ENCODE measurements around the gene TSPAN32. TPM values are rescaled to one million over a fixed set of nuclear protein-coding genes. Genes with fewer than 3 reads are reported as not detected.

Gene TSPAN32
- total and polyA plus RNA-seq, 2 donors (not counting 3 experiments of a cell fraction or from before 2014, with no cell fraction given) = not detected

DNA sequence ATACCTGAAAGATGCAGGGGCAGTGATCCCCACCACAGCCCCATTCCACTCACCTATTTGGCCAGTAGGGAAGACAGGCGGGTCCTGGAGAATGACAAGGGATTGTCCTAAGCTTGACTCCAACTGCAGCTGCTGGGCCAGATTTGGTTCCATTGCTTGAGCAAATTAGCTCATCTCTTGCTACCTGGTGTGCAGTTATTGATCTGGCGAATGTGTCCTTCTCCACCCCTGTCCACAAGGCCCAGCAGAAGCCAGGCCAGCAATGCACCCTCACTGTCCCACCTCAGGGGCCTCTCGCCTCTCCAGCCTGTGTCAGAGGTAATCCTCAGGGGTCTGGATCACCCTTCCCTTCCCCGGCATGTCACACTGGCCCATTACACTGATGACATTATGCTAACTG, 23.3 kb downstream of the TSPAN32 start:
- DNase-seq (ENCODE audit: low read depth, low spot score) = no peak
- H4K20me1 ChIP-seq (replicated peaks; ENCODE audit: control insufficient read depth, extremely low read depth, insufficient read depth, low read length) = no peaks in the 10 kb centered on the region
- no peaks in the 10 kb centered on the region for H3K9me1 ChIP-seq (replicated peaks; ENCODE audit: control insufficient read depth, extremely low read depth, insufficient read depth, low read length)
- no peak for TF ChIP-seq EZH2 (IDR thresholded peaks at IDR 0.05; ENCODE audit: borderline replicate concordance, low read depth, low read length, severe bottlenecking)
- TF ChIP-seq, protein P1, sequence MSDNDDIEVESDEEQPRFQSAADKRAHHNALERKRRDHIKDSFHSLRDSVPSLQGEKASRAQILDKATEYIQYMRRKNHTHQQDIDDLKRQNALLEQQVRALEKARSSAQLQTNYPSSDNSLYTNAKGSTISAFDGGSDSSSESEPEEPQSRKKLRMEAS (IDR thresholded peaks at IDR 0.05; ENCODE audit: insufficient read depth, insufficient read length) = no peak
- TF ChIP-seq POLR2A (IDR thresholded peaks at IDR 0.05; ENCODE audit: low read depth, low read length) = no peak
- TF ChIP-seq, protein P2, sequence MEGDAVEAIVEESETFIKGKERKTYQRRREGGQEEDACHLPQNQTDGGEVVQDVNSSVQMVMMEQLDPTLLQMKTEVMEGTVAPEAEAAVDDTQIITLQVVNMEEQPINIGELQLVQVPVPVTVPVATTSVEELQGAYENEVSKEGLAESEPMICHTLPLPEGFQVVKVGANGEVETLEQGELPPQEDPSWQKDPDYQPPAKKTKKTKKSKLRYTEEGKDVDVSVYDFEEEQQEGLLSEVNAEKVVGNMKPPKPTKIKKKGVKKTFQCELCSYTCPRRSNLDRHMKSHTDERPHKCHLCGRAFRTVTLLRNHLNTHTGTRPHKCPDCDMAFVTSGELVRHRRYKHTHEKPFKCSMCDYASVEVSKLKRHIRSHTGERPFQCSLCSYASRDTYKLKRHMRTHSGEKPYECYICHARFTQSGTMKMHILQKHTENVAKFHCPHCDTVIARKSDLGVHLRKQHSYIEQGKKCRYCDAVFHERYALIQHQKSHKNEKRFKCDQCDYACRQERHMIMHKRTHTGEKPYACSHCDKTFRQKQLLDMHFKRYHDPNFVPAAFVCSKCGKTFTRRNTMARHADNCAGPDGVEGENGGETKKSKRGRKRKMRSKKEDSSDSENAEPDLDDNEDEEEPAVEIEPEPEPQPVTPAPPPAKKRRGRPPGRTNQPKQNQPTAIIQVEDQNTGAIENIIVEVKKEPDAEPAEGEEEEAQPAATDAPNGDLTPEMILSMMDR (IDR thresholded peaks at IDR 0.05; ENCODE audit: extremely low read depth in 1 of 2, insufficient read depth in 1 of 2, low read depth in 1 of 2, low read length in 2 of 2) = no peak
- no peak for TF ChIP-seq MYC (IDR thresholded peaks at IDR 0.05; ENCODE audit: low read depth, low read length)
- no peak overlapping the region for H3K4me2 ChIP-seq (ENCODE audit: insufficient read depth, low read length)
- no peaks in the 10 kb centered on the region for H3K9me3 ChIP-seq (replicated peaks; ENCODE audit: control insufficient read depth, insufficient read depth, low read length)
- no peak for FAIRE-seq
- no peaks in the 10 kb centered on the region for H3K4me1 ChIP-seq (ENCODE audit: control insufficient read depth, extremely low read depth, insufficient read depth, low read length)
- intact Hi-C loops (cut with micrococcal nuclease) (no loop called here), dilution Hi-C loops (cut with MboI; ENCODE audit: extremely low pct_ligation_motif_present, low sequenced_read_pairs) (no loop called here)
- H3K36me3 ChIP-seq (ENCODE audit: control insufficient read depth in 2 of 2, extremely low read depth in 1 of 2, insufficient read depth in 2 of 2, low read length in 2 of 2) = no peaks in the 10 kb centered on the region
- no peaks in the 10 kb centered on the region for H3K27me3 ChIP-seq (ENCODE audit: control insufficient read depth in 2 of 2, insufficient read depth in 2 of 2, low read length in 2 of 2)
- H3K9ac ChIP-seq (replicated peaks; ENCODE audit: extremely low read depth, insufficient read depth, low read length) = no peak overlapping the region
- H3K79me2 ChIP-seq (ENCODE audit: control insufficient read depth, insufficient read depth, low read length) = no peaks in the 10 kb centered on the region
- POLR2A ChIA-PET = no interaction called here
- no peak overlapping the region for H3K4me3 ChIP-seq (replicated peaks in 1 of 3; ENCODE audit: insufficient read depth in 1 of 3, low read depth in 1 of 3, low read length in 3 of 3)
- H2AFZ ChIP-seq (ENCODE audit: low read depth, low read length) = no peak overlapping the region
- CTCF ChIA-PET = interaction anchor here (1.2 kb wide), 1 partner anchor 20 kb away, joined by 4 read pairs; no protein-coding TSS in a partner anchor
- BruUV-seq (replicated peaks) = no TSS peak
- H3K27ac ChIP-seq (ENCODE audit: insufficient read depth, low read depth, low read length) = no peak overlapping the region

DNA sequence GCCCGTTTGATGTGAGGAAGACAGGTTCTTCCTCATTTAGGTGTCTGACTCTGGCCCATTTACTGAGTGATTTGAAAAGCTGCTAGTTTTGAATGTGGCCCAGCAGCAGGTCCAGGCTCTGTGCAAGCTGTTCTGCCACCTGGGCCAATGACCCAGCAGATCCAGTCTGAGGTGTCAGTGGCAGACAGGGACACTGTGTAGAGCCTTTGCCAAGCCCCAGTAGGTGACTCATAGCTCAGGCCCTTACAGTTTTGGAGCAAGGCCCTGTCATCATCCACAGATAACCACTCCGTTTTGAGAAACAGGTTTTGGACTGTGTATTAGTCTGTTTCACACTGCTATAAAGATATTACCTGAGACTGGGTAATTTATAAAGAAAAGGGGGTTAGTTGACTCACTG, 23.9 kb downstream of the TSPAN32 start:
- no peaks in the 10 kb centered on the region for H3K27me3 ChIP-seq (ENCODE audit: control insufficient read depth in 2 of 2, insufficient read depth in 2 of 2, low read length in 2 of 2)
- FAIRE-seq (no peak), DNase-seq (ENCODE audit: low read depth, low spot score) (no peak)
- H3K36me3 ChIP-seq (ENCODE audit: control insufficient read depth in 2 of 2, extremely low read depth in 1 of 2, insufficient read depth in 2 of 2, low read length in 2 of 2) = no peaks in the 10 kb centered on the region
- no peaks in the 10 kb centered on the region for H3K9me3 ChIP-seq (replicated peaks; ENCODE audit: control insufficient read depth, insufficient read depth, low read length)
- no peaks in the 10 kb centered on the region for H3K9me1 ChIP-seq (replicated peaks; ENCODE audit: control insufficient read depth, extremely low read depth, insufficient read depth, low read length)
- H3K4me2 ChIP-seq (ENCODE audit: insufficient read depth, low read length) = no peak overlapping the region
- no peak overlapping the region for H2AFZ ChIP-seq (ENCODE audit: low read depth, low read length)
- no peaks in the 10 kb centered on the region for H4K20me1 ChIP-seq (replicated peaks; ENCODE audit: control insufficient read depth, extremely low read depth, insufficient read depth, low read length)
- ChIA-PET CTCF (no interaction called here), POLR2A (no interaction called here)
- no peak for TF ChIP-seq POLR2AphosphoS5 (IDR thresholded peaks at IDR 0.05; ENCODE audit: insufficient read depth, low read depth, low read length)
- TF ChIP-seq JUN (IDR thresholded peaks at IDR 0.05; ENCODE audit: borderline replicate concordance, insufficient read depth, insufficient read length, low read depth) = no peak
- intact Hi-C loops (cut with micrococcal nuclease) = no loop called here
- H3K4me1 ChIP-seq (ENCODE audit: control insufficient read depth, extremely low read depth, insufficient read depth, low read length) = no peaks in the 10 kb centered on the region
- no TSS peak for BruUV-seq (replicated peaks)
- H3K4me3 ChIP-seq (replicated peaks in 1 of 3; ENCODE audit: insufficient read depth in 1 of 3, low read depth in 1 of 3, low read length in 3 of 3) = no peak overlapping the region
- H3K27ac ChIP-seq (ENCODE audit: insufficient read depth, low read depth, low read length) = no peak overlapping the region
- H3K79me2 ChIP-seq (ENCODE audit: control insufficient read depth, insufficient read depth, low read length) = no peaks in the 10 kb centered on the region
- dilution Hi-C loops (cut with MboI; ENCODE audit: extremely low pct_ligation_motif_present, low sequenced_read_pairs) = no loop called here
- no peak overlapping the region for H3K9ac ChIP-seq (replicated peaks; ENCODE audit: extremely low read depth, insufficient read depth, low read length)

Measured in endothelial cell of umbilical vein (primary cell).